ENCODE results near the gene SKP1.

The SKP1 gene

DNA sequence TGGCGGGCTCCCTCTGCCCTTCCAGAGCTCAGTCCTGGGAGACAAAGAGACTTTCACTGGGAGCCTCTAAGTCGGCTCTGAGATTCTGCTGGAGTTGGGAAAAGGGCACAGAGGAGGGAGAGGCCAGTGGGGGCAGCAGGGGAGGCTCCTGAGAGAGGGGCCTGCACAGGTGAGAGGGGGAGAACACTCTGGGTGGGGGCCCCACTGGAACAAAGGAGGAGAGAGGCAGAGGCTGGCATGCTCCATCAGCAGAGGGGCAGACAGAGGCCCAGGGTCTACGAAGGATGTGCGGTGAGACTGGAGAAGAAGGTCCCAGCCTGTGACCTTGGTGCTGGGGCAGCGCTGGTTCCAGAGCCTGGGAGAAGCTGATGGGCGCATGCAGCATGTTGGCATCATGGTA lies 53.4 kb downstream of the SKP1 start:
- CTCF ChIA-PET, result interaction anchor here (1.0 to 15.2 kb wide), 3 partner anchors 13 to 97 kb away, joined by 3 to 111 read pairs (median 17); no protein-coding TSS in a partner anchor
- TF ChIP-seq, protein P1, sequence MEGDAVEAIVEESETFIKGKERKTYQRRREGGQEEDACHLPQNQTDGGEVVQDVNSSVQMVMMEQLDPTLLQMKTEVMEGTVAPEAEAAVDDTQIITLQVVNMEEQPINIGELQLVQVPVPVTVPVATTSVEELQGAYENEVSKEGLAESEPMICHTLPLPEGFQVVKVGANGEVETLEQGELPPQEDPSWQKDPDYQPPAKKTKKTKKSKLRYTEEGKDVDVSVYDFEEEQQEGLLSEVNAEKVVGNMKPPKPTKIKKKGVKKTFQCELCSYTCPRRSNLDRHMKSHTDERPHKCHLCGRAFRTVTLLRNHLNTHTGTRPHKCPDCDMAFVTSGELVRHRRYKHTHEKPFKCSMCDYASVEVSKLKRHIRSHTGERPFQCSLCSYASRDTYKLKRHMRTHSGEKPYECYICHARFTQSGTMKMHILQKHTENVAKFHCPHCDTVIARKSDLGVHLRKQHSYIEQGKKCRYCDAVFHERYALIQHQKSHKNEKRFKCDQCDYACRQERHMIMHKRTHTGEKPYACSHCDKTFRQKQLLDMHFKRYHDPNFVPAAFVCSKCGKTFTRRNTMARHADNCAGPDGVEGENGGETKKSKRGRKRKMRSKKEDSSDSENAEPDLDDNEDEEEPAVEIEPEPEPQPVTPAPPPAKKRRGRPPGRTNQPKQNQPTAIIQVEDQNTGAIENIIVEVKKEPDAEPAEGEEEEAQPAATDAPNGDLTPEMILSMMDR (IDR thresholded peaks at IDR 0.05; ENCODE audit: control extremely low read depth, extremely low read depth, low read depth, missing control alignments), result no peak

DNA sequence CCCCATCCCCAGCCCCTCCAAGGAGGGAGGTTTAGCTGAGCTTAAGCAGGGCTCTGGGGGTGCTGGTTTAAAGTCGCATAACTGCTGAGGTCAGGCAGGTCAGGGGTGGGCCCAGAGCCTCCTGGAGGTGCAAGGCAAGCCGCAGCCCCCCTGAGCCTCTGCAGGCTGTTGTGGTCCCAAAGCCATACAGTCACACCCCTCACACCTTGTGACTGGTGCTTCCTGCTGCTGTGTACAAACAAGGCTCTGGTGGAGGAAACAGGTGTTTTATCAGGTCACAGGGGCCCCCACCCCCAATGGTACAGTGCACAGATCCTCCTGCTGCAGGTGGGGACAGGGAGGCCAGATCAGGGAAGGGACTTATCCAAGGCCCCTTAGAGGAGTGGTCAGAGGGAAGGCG lies 54.2 kb downstream of the SKP1 start:
- no peak for DNase-seq (ENCODE audit: extremely low spot score)
- CTCF ChIA-PET, result interaction anchor here (3.6 to 15.2 kb wide), 2 partner anchors 12 to 82 kb away, joined by 17 to 111 read pairs; no protein-coding TSS in a partner anchor
- TF ChIP-seq, protein P1 (IDR thresholded peaks at IDR 0.05; ENCODE audit: control extremely low read depth, extremely low read depth, low read depth, missing control alignments), result no peak
- POLR2A ChIA-PET, result interaction anchor here (0.5 kb wide), 1 partner anchor 39 kb away, joined by 4 read pairs; no protein-coding TSS in a partner anchor

More for the DNA sequence above, 53.4 kb downstream of the SKP1 start:
- POLR2A ChIA-PET, result interaction anchor here (1.0 kb wide), 1 partner anchor 84 kb away, joined by 4 read pairs; no protein-coding TSS in a partner anchor
- DNase-seq (ENCODE audit: extremely low spot score), result no peak

DNA sequence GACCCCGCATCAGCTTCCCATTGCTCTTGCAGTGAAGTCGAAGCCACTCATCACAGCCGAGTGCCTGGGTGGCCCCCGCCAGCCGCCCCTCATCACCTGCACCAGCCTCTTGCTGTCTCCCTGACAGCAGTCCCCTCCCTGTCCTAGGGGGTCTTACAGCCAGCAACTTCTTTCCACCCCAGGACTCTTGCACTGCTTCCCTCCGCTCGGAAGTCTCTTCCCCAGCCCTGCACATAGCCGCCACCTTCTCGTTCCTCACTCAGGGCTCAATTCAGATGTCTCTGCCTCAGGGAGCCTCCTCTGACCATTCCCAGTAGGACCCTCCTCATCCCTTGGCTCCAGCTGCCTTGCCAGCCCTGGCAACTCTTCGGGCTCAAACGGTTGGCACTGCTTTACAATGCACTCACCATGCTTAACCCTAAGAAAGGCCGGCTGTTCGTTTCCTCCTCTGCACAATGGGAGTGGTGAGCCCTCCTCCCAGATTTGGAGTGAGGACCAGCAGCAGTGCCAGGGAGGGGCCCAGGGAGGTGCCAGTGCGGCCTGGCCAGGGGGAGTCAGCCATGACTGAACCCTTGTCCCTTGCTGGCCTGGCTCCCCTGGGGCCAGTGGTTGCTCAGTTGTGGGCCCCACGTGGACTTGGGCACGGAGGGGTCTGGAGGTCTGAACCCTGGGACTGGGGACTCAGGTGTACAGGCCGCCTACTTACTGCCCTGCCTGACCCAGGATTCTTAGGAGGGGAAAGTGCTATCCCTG lies 56.2 kb downstream of the SKP1 start:
- ChIA-PET POLR2A (no interaction called here), CTCF (interaction anchor here (15.2 kb wide), 1 partner anchor 80 kb away, joined by 111 read pairs; no protein-coding TSS in a partner anchor)
- DNase-seq (ENCODE audit: extremely low spot score), result no peak

DNA sequence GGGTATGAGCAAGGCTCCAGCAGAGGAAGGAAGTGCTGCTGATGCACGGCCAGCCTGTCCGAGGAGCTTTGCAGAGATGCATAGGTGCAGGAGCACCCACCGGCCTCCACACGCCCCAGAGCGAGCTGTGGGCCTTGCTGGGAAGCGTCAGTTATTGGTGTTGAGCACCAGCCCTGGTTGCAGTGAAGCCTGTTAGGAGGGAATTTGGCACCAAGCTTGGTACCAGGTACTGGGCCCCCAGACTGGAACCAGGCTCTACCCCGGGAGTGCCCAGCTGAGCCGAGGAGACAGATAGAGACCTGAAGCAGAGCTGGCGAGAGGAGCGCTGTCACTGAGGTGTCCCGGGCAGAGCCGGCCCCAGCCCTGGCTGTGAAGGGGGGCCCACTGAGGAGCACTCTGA lies 57.0 kb downstream of the SKP1 start:
- TF ChIP-seq, protein P1 (IDR thresholded peaks at IDR 0.05; ENCODE audit: control extremely low read depth, extremely low read depth, low read depth, missing control alignments), result no peak

More for the DNA sequence above, 56.2 kb downstream of the SKP1 start:
- TF ChIP-seq, protein P1 (IDR thresholded peaks at IDR 0.05; ENCODE audit: control extremely low read depth, extremely low read depth, low read depth, missing control alignments), result no peak

DNA sequence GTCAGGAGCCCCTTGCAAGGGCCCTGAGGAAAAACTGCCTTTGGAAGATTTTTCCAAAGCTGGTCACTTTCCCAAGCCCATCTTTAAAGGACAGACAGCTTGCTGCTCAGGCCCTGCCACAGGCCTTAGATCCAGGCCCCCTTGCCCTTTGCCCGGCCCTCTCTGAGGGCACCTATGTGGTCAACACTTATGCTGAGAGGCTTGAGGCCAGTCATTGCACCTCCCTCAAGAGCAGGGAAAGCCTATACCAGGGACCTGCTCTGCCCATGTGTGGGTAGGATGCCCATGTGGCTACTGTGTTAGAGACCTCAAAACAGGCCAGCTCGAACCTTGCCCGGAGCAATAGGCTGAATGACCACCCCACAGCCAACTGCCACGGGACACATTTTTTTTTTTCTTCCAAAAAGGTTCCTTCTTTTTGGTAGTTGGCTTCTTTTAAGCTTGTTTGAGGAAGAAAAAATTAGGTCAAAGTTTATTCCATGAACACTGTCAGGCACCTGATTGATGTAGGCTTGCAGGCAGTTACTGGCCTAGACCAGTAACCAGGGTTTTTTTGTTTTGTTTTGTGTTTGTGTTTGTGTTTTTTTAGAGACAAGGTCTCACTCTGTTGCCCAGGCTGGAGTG lies 58.4 kb downstream of the SKP1 start:
- DNase-seq (ENCODE audit: extremely low spot score), result no peak
- CTCF ChIA-PET, result interaction anchor here (15.2 kb wide), 1 partner anchor 78 kb away, joined by 111 read pairs; no protein-coding TSS in a partner anchor
- POLR2A ChIA-PET, result interaction anchor here (0.6 kb wide), 2 partner anchors 14 to 111 kb away, joined by 3 to 8 read pairs; no protein-coding TSS in a partner anchor
- TF ChIP-seq, protein P1 (IDR thresholded peaks at IDR 0.05; ENCODE audit: control extremely low read depth, extremely low read depth, low read depth, missing control alignments), result no peak

More for the DNA sequence above, 57.0 kb downstream of the SKP1 start:
- POLR2A ChIA-PET, result no interaction called here
- no peak for DNase-seq (ENCODE audit: extremely low spot score)
- CTCF ChIA-PET, result interaction anchor here (15.2 kb wide), 1 partner anchor 79 kb away, joined by 111 read pairs; no protein-coding TSS in a partner anchor
